OCI-M2 (cell line): ENCODE measurements around the gene SEMA4A.
A peak's percentile ranks its signal among the peaks of the same experiment; 100 is the strongest.
"Not testable (repeated sequence)": the region's sequence is repeated elsewhere in the genome, so short reads cannot be mapped to it uniquely, and the experiment has no call there.

Experiments
- DNase-seq: peaks from one replicate; lab custom pipeline; 2025; ENCODE audit not compliant: unreplicated experiment; lab: John Stamatoyannopoulos, UW

Gene SEMA4A

DNA sequence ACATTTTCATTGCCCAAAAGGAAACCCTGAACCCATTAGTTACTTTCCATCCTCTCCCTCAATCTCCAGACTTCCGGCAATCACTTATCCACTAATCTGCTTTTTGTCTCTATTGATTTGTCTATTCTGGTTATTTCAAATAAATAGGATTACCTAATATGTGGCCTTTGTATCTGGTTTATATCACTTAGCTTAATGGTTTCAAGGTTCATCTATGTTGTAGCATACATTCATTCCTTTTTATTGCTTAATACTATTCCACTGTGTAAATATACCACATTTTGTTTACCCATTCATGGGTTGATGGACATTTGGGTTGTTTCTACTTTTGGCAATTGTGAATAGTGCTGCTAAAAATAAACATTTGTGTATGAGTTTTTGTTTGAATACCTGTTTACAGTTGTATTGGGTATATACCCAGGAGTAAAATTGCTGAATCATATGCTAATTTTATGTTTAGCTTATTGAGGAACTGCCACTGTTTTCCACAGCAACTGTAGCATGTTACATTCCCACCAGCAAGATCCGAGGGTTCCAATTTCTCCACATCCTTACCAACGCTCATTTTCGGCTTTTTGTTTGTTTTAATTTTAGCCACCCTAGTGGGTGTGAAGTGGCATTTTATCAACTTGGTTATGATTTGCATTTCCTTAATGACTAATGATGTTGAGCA is 38.0 kb downstream of the SEMA4A start:
- no peak for DNase-seq

GRCh38 chr1:156193208-156193487 is 39.8 kb downstream of the SEMA4A start:
- DNase-seq: no peak

GRCh38 chr1:156193488-156194299 is 40.3 kb downstream of the SEMA4A start, which contains the start of gene SLC25A44:
SLC25A44 (plus strand) TSS chr1:156194104; CDS start chr1:156199848, 5,744 bp downstream.
- DNase-seq: peak; percentile 90

GRCh38 chr1:156194300-156194652 is 40.9 kb downstream of the SEMA4A start:
- no peak for DNase-seq

- no peak for DNase-seq
These were observed 42.5 kb downstream of the SEMA4A start for GRCh38 chr1:156195853-156196252.

- no peak for DNase-seq
These were observed 43.1 kb downstream of the SEMA4A start for GRCh38 chr1:156196445-156196844.

DNA sequence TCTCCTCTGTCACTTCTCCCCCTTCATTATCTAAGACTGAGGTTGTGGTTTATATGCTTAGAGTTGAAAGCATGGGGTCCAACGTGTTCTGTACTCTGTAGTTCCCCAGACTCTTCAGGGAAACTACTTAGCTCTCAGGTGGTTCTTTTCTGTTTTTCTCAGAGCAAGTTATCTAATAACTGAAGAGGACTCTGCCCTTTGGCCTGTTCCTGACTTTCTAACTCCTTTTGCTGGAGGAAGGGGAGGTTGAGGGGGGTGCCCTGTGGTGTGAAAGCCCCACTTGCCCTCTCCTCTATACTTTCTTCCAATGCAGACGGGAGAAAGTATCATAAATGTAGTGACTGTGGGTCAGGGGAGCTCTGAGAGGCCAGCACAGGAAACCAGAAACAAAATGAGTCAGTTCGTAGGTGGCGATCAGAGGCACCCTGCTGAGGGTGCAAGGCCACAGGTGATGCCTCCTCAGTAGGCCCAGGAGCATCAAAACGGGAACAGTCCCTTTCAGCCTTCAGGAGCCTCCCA is 45.5 kb downstream of the SEMA4A start:
- no peak for DNase-seq

DNA sequence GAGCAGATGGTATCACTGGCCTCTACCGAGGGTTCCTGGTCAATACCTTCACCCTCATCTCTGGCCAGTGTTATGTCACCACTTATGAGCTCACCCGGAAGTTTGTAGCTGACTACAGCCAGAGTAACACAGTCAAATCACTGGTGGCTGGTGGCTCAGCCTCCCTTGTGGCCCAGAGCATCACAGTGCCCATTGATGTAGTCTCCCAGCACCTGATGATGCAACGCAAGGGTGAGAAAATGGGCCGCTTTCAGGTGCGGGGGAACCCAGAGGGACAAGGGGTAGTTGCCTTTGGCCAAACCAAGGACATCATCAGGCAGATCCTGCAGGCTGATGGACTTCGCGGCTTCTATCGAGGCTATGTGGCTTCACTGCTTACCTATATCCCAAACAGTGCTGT is 46.7 kb downstream of the SEMA4A start:
- no peak for DNase-seq

DNA sequence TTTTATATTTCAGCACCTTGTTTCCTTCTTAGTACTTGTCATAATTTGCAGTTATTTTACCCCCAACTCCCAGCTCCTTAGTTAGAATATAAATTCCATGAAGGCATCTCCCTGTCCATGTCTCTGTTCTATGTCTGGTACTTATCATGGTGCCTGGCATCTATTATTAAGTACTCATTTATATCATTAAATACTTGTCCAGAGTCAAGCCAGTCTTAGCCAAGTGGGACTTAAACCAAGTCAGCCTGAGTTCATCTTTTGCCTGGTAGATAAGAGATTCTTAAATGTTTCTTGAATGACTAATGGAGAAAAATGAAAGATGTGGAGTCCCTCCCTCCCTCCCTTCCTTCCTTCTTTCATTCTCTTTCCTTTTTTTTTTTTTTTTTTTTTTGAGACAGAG is 49.9 kb downstream of the SEMA4A start:
- DNase-seq: no peak

DNA sequence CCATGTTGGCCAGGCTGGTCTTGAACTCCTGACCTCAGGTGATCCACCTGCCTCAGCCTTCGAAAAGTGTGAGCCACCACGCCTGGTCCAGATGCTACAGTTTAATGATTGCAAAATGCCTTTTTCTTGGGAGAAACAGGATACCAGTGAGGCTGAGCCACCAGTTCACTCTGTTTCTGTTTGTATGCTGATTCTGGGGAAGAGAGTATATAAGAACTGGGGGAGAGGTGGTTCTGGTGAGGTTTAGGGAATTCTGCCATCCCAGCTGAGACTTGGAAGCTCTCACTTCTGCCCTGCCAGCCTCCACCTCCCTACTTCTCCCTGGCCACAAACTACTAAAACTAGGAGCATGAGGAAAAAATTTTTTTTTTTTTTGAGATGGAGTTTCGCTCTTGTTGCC is 51.3 kb downstream of the SEMA4A start:
- no peak for DNase-seq

DNA sequence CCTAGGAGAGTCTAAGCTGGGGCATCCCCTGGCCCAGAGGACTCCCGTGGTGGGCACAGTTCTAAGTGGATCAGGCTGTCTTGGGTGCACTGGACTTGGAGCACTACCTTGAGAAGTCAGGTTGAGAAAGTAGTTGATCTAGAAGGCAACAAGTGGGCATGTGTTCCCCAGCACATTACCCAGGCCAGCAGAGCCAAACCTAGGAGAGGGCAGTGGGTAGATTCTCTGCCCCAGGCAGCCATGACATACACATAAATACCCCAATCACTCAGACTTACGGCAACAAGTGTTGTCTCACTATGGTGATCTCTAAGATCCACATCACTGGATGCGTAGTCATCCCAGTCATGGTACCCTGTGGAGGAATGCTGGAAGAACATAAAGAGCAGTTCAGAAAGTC is 57.9 kb downstream of the SEMA4A start:
- no peak for DNase-seq

DNA sequence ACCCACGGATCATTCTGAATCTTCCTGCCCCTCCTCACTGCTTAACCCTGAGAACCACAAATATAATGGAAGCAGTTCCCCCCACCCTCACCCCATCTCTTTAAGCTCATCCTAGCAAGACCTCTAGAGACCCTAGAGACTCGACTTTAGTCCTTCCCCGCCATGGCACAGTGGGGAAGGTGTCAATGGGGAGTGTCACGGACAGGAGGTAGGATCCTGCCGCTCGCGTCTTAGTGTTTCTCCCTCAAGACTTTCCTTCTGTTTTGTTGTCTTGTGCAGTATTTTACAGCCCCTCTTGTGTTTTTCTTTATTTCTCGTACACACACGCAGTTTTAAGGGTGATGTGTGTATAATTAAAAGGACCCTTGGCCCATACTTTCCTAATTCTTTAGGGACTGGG is 58.7 kb downstream of the SEMA4A start:
- no peak for DNase-seq

DNA sequence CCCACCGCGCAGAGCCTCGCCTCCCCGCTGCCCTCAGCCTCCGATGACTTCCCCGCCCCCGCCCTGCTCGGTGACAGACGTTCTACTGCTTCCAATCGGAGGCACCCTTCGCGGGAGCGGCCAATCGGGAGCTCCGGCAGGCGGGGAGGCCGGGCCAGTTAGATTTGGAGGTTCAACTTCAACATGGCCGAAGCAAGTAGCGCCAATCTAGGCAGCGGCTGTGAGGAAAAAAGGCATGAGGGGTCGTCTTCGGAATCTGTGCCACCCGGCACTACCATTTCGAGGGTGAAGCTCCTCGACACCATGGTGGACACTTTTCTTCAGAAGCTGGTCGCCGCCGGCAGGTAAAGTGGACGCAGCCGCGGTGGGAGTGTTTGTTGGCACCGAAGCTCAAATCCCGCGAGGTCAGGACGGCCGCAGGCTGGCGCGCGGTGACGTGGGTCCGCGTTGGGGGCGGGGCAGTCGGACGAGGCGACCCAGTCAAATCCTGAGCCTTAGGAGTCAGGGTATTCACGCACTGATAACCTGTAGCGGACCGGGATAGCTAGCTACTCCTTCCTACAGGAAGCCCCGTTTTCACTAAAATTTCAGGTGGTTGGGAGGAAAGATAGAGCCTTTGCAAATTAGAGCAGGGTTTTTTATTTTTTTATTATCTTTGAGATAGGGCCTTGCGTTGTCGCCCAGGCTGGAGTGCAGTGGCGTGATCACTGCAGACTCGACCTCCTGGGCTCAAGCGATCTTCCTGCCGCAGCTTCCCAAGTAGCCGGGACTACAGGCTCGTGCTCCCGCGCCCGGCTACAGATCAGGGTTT is 59.7 kb downstream of the SEMA4A start, which contains the start of gene PMF1:
TSS of gene PMF1 (plus strand) at position 175 of the 811 bp plus-strand sequence. CDS start at position 184, 9 bp downstream.
- DNase-seq: peak; percentile 90

DNA sequence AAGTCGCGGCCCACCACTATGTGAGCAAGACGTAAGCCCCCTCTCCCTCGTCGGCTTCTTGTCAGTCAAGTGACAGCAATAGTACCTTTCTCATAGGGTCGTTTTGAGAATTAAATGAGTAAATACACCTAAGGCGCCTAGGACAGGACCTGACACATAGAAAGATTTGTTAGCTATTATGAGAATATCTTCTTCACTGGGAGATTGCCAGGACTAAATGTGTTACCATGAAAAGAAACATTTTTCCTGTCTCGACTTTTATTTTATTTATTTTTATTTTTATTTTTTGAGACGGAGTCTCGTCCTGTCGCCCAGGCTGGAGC is 60.2 kb downstream of the SEMA4A start:
- DNase-seq: no peak

- DNase-seq: no peak
These were observed 60.8 kb downstream of the SEMA4A start for GRCh38 chr1:156214024-156214748.

DNA sequence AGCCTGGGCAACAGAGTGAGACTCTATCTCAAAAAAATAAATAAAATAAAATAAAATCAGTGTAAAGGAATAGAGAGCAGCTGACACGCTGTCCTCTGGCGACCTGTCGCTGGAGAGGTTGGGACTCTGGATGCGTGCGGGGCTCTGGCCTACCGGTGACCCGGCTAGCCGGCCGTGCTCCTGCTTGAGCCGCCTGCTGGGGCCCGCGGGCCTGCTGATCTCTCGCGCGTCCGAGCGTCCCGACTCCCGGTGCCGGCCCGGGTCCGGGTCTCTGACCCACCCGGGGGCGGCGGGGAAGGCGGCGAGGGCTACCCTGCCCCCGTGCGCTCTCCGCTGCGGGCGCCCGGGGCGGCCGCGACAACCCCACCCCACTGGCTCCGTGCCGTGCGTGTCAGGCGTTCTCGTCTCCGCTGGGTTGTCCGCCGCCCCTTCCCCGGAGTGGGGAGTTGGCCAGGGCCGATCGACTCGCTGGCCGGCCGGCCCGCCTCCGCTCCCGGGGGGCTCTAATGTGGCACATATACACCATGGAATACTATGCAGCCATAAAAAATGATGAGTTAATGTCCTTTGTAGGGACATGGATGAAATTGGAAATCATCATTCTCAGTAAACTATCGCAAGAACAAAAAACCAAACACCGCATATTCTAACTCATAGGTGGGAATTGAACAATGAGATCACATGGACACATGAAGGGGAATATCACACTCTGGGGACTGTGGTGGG is 63.1 kb downstream of the SEMA4A start:
- DNase-seq: not testable (repeated sequence)

DNA sequence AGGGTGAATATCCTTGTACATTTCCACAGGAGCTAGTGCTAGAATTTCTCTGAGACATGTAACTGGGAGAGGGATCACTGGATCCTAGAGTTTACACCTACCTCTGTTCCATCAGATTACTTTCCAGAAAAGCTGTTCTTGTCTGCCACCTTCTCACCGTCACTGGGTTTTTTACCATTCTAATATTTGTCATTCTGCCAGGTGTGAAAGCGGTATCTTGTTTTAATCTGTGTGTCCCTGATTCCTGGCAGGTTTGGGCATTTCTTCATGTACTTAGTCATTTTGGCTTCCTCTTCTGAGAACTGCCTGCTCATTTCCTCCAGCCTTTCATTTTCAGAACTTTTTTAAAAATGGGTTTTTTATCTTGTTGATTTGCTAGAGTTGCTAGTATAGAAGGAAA is 64.5 kb downstream of the SEMA4A start:
- DNase-seq: no peak

DNA sequence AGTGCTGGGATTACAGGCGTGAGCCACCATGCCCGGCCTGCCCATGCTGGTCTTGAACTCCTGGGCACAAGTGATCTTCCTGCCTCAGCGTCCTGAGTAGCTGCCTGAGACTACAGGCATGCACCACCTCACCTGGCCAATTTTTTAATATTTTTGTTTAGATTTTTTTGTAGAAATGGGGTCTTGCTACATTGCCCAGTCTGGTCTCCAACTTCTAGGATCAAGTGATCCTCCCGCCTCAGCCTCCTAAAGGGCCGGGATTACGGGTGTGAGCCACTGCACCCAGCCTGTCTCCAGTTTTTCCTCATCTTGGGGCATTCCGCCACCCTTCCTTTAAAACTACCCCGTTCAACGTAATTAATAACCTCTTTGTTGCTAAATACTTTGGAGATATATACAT is 66.8 kb downstream of the SEMA4A start:
- DNase-seq: no peak

DNA sequence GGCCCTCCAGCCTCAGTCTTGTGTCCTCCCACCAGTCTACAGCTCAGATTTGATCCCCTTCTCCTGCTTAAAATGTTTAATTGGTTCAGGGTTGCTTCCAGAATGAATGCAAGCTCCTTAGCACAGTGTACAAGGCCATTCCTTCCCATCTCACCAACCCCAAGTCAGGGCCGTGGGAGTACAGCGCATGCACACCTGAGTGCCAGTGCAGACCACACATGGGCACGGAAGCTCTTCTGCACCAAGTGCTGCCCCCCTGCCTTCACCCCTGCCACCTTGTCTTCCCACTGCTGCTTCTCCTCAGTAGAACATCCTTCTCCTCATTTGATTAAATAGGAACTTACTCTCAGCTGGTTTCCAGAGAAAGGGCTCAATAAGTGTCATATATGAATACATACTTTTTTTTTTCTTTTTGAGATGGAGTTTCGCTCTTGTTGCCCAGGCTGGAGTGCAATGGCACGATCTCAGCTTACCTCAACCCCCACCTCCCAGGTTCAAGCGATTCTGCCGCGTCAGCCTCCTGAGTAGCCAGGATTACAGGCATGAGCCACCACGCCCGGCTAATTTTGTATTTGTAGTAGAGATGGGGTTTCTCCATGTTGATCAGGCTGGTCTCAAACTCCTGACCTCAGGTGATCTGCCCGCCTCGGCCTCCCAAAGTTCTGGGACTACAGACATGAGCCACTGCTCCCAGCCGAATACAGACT is 68.8 kb downstream of the SEMA4A start:
- DNase-seq: no peak

DNA sequence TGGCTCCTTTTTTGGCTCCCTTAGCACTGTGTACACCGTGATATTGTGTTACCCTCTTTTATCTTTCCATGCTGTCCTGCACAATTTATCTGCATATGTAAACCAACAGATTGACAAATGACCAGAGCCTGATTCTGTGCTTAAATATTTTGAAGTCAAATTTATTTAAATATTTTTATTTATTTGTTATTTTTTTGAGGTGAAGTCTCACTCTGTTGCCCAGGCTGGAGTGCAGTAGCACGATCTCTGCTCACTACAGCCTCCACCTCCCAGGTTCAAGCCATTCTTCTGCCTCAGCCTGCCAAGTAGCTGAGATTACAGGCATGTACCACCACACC is 72.3 kb downstream of the SEMA4A start:
- no peak for DNase-seq
